Cardiac fibroblast (primary cell): Measurements from ENCODE around the gene HOXC4.
"Not testable (repeated sequence)": the region's sequence is repeated elsewhere in the genome, so short reads cannot be mapped to it uniquely, and the experiment has no call there.

Source experiments
- DNase-seq, 2 donors: peaks; one replicate each; pipeline versions ENCODE4 v3.0.0 to v3.0.0-alpha.2; 2010; ENCODE audit warnings: low read depth in 2 of 2
- H3K4me3 ChIP-seq, 2 donors: replicated peaks in 1 of 2; 1 replicate in 1 of 2; 2 replicates in 1 of 2; pipeline ENCODE4 v1.5.1; 2011; ENCODE audit warnings: low read depth in 2 of 2, low read length in 2 of 2, mild to moderate bottlenecking in 2 of 2, moderate library complexity in 1 of 2
- TF ChIP-seq, protein P1 (sequence below): IDR thresholded peaks from one replicate; pipeline ENCODE4 v1.5.1; 2011; ENCODE audit warnings: low read depth, mild to moderate bottlenecking, low read length, inconsistent platforms

HOXC4 gene

DNA sequence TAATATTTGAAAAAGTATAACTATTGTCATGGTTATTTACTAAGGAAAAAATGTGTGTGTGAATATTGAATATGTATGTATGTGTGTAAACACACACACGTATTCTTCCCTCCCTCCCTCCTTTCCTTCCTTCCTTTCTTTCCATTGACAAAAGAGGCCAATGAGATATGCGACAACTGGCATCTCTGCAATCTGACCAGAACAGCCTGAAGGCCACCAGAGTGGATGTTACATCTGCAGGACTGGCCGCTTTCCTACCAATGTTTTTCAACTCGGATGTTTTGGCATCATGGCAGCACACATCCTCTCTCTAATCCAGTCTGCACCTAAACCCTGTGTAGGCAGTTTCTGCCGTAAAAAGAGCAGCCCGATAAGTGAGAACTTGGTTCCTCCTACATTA lies 20.7 kb downstream of the HOXC4 start:
- TF ChIP-seq, protein P1, sequence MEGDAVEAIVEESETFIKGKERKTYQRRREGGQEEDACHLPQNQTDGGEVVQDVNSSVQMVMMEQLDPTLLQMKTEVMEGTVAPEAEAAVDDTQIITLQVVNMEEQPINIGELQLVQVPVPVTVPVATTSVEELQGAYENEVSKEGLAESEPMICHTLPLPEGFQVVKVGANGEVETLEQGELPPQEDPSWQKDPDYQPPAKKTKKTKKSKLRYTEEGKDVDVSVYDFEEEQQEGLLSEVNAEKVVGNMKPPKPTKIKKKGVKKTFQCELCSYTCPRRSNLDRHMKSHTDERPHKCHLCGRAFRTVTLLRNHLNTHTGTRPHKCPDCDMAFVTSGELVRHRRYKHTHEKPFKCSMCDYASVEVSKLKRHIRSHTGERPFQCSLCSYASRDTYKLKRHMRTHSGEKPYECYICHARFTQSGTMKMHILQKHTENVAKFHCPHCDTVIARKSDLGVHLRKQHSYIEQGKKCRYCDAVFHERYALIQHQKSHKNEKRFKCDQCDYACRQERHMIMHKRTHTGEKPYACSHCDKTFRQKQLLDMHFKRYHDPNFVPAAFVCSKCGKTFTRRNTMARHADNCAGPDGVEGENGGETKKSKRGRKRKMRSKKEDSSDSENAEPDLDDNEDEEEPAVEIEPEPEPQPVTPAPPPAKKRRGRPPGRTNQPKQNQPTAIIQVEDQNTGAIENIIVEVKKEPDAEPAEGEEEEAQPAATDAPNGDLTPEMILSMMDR: no peak
- no peak overlapping the region for H3K4me3 ChIP-seq
- DNase-seq: no peak

DNA sequence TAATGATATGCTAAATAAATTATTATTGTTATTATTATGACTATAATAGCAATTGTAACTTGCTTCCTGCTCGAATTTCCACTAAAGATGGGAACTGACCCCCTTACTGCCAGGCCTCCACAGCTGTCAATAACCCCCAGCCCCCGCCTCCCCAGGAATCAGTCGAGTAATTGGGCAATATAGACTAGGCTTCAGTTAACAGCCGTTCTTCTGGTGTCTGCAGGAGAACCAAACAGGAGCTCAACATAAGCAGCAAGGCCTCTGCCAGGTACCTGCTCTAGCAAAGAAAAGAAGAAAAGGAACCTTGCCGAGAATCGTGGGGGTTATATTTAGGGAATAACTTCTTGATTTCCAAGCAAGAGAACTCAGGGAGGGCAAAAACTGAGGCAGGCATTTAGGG lies 21.8 kb downstream of the HOXC4 start:
- DNase-seq: no peak
- TF ChIP-seq, protein P1: no peak
- no peak overlapping the region for H3K4me3 ChIP-seq

DNA sequence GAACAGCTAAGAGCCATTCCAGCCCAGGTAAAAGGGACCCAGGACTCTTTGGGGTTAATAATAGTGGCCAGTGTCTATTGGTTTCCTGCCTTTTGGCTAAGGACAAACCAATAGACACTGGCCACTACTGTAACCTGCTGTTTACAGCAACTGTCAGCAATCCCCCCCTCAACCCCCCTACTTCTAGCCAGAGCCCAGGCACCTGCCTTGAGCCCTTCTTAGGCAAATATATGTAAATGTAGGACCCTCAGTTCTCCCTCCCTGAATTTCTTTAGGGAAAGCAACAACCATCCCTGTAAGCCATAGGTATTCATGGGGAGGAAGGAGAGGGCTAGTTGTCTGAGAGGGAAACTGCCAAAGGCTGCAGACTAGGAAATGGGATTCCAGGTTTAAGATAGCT lies 22.3 kb downstream of the HOXC4 start:
- H3K4me3 ChIP-seq: no peak overlapping the region
- TF ChIP-seq, protein P1: no peak

DNA sequence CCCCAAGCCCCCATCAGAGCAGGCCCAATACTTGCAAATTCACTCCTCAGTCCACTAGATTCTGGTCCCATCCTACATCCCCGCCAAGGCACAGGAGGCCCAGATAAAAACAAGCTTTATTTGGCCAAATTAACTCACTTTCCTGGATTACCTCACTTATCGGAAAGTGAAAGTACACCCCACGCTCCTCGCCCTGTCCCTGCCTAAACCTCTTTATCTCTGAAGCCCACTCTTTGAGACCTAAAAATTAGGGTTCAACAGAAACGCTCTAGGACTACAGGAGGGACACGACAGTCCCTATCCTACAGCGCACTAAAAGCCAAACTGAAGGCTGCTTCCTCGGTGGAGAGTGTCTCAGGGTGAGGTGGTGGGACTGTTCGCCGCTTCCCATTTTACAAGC lies 24.2 kb downstream of the HOXC4 start:
- not testable (repeated sequence) for DNase-seq, H3K4me3 ChIP-seq

More for the DNA sequence above, 22.3 kb downstream of the HOXC4 start:
- no peak for DNase-seq

DNA sequence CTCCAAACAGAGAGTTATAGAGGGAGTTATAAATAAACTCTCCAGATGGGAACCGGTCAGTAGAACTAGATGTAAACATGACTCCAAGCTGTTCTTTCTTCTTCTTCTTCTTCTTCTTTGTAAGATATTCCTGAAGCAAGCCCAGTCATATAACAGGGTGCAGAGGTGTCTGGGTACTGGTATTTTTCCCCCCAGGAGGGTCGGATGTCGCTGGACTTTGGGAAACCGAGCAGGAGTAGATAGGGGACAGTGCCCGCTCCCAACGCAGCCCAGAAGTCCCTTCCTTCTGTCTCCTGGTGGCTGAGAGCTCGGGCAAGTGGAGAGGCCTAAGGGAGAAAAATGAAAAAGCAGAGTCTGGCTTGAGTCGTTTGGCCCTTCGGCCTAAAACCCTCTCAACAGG lies 25.5 kb downstream of the HOXC4 start:
- DNase-seq, H3K4me3 ChIP-seq: not testable (repeated sequence)

DNA sequence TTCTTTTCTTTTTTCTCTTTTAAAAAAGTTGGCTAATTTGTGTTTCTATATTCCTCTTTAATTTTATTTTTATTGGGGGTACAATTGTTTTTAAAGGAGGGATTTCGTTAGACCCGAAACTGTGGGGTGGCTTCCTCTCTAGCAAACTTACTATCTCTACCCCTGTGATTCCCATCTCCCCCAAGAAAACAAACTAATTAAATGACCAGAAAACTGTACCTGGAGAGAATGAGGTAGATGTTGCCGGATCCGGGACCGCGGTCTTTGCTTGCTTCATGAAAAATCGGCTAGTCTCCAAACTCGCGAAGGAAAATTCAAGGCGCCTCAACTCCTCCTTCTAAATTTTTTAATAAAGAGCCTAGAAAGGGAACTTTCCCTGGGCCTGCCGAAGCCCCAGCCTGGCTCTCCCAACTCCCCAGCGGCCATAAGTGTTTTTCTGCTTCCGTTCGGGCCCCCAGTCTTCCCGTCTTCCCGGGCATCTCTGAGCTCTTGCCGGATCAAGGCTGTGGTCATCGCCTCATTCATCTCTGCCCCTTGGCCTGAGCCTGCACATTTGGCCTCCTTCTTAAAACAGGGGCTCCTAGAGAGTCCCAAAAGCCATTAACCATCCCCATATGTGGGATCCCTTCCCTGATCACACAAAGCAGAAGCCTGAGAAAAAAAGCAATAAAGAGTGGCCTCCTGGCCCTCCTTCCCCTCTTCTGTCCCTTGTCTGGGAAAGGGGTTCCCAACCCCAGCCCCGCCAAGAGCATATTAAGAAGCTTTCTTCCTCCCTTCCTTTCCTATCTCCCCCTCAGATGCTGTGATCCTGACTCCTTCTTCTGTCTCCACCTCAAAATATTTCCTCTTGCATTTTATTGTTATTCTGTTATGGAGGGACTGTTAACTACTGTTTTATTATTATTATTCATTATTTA lies 26.6 kb downstream of the HOXC4 start:
- DNase-seq, H3K4me3 ChIP-seq: not testable (repeated sequence)

DNA sequence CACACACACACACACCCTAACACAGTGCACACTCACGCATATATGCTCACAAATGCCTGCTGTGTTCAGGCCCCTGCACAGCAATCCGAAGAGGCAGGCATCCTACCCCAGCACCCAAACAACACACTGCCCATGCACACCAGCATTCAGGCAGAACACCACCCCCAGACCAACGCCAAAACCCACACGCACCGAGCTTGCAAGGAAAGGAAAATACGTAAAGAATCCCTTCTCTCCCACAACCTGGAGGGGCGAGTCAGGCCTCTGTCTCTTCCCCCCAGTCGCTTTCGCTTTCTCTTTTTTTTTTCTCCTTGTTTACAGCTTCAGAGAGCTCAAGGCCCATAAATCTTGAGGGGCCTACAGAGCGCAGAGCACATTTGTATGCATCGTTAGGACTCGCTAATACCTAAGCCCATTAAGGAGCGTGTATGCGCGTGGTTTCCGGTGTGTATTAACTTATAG lies 27.4 kb downstream of the HOXC4 start:
- H3K4me3 ChIP-seq: not testable (repeated sequence)
- DNase-seq: peak in 1 of 2 donors; percentile 4

DNA sequence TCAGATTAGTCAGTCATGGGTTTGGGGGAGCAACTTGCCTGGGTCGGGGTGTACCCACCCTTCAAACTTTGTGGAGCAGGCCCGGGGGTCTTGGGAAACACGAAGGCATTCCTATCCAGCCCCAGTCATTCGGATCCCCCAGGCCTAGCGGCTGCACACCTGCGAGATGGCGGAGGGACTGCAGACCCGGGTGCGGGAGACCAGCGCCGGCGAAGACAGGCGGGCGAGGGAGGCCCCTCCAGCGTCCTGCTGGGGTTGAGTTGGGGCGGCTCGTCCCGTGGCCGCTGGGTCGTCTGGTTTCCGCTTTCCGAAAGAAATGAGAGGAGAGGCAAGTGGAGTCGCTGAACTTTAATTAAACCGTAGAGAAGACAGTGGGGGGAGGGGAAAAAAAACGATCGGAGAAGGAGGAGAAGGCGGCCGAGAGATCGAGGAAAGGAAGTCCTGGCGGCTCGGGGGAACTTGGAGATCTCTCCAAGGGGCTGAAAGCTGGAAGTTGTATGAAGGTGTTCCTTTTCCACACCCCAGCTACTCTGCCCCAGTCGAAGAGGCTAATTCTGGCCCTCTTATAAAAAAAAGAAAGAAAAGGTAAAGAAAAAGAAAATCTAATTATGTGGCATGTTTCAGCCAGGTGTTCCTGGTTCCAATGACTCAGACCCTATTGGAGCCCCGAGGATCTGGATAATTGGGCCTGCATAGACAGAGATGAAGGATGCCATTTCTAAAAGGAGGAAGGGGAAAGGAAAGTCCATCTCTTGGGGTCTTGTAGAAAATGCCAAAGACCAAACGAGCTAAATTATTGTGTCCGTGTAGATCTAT lies 28.2 kb downstream of the HOXC4 start:
- H3K4me3 ChIP-seq, DNase-seq: not testable (repeated sequence)

DNA sequence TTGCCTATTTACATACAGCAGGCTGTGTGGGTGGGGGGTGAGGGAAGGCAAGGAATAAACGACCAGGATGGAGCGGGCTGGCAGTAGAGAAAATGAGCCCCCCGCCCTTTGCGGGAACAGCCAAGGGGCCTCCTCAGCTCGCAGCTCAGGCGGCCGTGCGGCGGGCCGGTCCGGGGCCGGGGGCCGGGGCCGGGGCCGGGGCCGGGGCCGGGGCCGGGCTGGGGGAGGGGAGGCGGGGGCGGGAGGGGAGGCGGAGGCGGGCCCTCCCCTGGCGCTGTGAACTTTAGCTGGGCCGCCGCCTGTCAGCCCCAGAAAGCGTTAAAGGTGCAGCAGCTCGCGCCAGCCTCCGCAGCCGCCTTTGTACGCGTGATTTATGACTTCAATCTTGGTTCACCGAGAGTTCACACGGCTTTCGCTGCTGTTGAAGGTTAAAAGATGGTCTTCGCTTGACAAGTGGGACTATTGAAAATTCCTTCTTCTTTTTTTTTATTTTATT lies 28.8 kb downstream of the HOXC4 start:
- peak in 1 of 2 donors; percentile 6 for DNase-seq
- TF ChIP-seq, protein P1: no peak
- H3K4me3 ChIP-seq: no peak overlapping the region

DNA sequence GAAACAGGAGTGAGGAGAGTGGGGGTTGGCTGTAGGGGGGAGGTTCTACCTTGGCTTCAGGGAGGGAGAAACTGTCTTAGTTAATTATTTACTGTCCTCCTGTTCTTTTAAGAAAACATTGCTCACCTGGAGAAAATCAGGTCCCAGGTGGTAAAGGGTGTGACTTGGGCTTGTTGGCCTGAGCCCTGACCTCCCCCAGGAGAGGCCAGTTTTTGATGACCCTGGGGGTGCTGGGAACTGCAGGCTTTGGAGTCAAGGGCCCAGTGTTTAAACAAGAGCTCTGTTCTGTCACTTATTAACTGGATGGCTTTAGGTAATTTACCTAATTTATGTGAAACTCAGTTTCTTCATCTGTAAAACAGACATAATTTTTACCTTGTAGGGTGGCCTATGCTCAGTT lies 34.4 kb downstream of the HOXC4 start:
- not testable (repeated sequence) for H3K4me3 ChIP-seq, DNase-seq

DNA sequence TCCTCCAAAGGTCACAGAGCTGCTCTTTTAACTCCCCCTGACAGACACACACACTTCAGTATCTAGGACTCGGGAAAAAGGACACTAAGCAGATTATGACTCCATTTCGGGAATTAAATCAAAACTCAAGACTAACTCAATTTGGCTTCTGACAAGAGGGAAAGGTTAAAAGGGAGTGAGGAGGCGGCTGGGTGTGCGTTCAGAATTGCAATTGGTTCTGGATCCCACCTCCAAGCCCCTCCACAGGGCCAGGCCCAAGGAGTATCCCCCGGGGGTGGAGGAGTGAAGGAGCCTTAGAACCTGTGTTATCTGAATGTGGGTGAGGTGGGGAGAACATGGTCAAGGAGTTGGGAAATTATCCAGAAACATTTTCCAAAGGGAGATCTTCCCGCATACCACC lies 35.8 kb downstream of the HOXC4 start:
- not testable (repeated sequence) for H3K4me3 ChIP-seq, DNase-seq

DNA sequence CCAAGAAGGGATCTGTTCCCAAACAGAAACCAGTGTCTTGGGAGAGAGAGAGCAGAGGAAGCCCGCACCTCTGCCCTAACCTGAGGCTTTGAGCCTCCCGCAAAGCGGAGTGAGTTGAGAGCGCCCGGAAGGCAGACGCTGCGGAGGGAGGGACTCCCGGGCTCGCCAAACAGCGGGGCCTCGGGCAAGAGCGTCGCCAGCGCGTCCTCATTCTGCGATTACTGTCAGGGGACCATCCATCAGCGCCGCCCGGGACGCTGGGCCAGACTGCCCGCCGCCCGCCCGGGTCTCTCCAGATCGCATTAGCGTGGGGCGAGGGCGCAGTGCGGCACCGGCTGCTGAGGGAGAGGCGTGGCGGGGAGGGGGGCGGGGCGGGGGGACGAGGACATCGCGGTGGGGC lies 36.7 kb downstream of the HOXC4 start:
- not testable (repeated sequence) for DNase-seq, H3K4me3 ChIP-seq

DNA sequence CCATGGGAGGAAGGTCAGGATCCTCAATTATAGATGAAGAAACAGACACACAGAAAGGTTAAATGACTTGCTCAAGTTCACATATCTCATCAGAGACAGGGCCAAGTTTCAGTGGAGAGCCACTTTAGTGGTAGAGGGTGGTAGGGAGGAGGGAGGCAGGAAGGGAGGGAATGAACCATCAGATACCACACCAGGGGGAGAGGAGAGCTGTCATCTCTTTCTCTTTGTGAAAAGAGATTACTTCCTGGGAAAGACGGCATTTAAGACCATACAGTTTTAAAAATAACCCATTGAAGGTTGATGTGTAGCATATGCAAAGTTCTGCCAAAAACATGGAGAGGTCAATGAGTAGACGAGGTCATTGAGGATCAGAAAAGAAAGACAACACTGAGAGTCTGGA lies 39.3 kb downstream of the HOXC4 start:
- DNase-seq, H3K4me3 ChIP-seq: not testable (repeated sequence)
